GM12874 (cell line): Measurements from ENCODE around the gene ABI1.

Experiments used
- TF ChIP-seq, protein P1 (sequence below): IDR thresholded peaks from 2 replicates; pipeline ENCODE4 v1.5.1; 2011; ENCODE audit warnings: low read depth, mild to moderate bottlenecking, control low read depth, low read length, moderate library complexity; ENCODE audit not compliant: insufficient read depth

ABI1 gene

GRCh38 chr10:26738301-26738911 lies 122.4 kb downstream of the ABI1 start:
- TF ChIP-seq, protein P1, sequence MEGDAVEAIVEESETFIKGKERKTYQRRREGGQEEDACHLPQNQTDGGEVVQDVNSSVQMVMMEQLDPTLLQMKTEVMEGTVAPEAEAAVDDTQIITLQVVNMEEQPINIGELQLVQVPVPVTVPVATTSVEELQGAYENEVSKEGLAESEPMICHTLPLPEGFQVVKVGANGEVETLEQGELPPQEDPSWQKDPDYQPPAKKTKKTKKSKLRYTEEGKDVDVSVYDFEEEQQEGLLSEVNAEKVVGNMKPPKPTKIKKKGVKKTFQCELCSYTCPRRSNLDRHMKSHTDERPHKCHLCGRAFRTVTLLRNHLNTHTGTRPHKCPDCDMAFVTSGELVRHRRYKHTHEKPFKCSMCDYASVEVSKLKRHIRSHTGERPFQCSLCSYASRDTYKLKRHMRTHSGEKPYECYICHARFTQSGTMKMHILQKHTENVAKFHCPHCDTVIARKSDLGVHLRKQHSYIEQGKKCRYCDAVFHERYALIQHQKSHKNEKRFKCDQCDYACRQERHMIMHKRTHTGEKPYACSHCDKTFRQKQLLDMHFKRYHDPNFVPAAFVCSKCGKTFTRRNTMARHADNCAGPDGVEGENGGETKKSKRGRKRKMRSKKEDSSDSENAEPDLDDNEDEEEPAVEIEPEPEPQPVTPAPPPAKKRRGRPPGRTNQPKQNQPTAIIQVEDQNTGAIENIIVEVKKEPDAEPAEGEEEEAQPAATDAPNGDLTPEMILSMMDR, result no peak

DNA sequence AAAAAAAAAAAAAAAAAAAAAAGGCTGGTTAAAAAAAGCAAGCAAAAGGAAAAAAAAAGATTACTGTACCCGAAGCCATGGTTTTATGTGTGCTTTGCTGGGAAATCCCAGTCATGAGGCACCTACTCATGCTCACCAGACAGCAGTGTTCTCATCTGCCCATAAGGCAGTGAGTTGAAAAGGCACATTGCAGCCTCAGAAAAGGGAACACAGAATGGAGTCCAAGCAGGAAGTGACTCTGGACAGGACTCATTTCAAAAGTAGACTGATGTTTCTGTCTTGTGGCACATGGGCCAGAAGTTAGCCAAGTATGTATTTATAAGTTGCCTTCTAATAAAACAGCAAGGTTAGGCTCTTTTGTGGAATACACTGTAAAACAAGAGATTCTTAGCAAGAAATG lies 123.0 kb downstream of the ABI1 start:
- TF ChIP-seq, protein P1, result no peak

GRCh38 chr10:26735435-26735834 lies 125.3 kb downstream of the ABI1 start:
- TF ChIP-seq, protein P1, result no peak

DNA sequence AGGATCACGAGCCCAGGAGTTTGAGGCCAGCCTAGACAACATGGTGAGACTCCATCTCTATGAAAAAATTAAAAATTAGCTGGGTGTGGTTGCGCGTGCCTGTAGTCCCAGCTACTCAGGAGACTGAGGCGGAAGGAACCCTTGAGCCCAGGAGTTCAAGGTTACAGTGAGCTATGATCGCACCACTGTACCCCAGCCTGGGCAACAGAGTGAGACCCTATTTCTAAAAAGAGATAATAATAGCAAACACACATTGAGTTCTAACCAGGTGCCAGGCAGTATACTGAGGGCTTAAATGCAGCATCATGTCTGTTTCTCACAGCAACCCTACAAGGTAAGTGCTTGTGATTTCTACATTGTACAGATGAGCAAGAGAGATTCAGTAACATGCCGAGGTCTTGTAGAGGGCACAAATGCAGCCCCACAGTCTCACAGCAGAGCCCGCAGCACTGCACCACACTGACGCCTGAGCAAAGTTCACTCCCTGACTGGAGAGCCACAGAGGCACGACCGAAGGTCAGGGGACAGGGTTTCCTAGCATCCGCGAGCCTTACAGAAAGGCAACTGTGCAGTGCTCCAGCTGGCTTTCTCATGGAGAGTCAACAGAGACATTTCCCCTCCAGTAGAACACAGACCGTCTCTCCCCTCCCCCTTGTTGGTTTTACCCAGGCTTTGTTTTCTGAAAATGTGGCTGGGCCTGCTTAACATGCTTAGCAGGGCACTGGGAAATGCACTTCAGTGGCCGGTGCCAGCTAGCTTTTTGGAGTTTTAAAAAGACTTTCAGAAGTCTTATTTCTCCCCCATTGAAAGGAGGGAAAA lies 126.8 kb downstream of the ABI1 start:
- TF ChIP-seq, protein P1, result no peak

DNA sequence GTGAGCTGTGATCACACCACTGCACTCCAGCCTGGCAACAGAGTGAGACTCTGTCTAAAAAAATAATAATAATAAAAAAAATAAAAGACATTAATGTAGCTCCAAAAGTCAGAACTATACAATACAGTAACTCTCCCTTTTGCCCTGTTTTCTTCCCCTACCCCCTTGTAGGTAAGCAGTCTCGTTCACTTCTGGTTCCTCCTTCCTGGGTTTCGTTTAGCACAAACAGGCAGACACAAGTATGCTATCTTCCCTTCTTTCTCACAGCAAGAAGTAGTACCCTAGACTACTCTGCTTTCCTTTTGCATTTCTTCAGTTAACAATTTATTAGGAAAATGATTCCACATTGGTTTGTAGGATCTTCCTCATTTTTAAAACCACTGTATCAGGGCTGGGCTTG lies 130.2 kb downstream of the ABI1 start:
- TF ChIP-seq, protein P1, result no peak

GRCh38 chr10:26729395-26729794 lies 131.4 kb downstream of the ABI1 start:
- TF ChIP-seq, protein P1, result no peak

GRCh38 chr10:26728957-26729356 lies 131.8 kb downstream of the ABI1 start:
- TF ChIP-seq, protein P1, result no peak
